Endometrium (tissue), 2 donors: ENCODE data around the gene SYNPO2.
A peak's percentile ranks its signal among the peaks of the same experiment; 100 is the strongest.

ENCODE experiments used
- FAIRE-seq: peaks from 2 replicates; lab custom pipeline; 2012; peaks lifted over from hg19 to GRCh38; lab: Jason Lieb, UNC
- donor health status: control.
- donor health status: control.

SYNPO2 gene

DNA sequence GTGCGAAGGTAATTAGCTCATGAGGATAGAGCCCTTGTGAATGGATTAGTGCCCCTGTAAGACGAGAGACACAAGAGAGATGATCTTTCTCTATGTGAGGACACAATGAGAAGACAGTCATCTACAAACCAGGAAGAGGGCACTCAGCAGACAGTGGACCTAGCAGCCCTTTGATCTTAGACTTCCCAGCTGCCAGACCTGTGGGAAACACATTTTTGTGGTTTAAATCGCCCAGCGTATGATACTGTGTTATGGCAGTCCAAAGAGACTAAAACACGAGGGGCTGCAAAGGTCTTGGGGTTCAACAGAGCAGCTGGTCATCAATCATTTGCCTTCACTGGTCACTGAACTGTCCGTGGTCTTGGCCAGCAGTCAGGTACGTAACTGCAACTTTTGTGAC, 9.2 kb upstream of the SYNPO2 start:
- FAIRE-seq = no peak

DNA sequence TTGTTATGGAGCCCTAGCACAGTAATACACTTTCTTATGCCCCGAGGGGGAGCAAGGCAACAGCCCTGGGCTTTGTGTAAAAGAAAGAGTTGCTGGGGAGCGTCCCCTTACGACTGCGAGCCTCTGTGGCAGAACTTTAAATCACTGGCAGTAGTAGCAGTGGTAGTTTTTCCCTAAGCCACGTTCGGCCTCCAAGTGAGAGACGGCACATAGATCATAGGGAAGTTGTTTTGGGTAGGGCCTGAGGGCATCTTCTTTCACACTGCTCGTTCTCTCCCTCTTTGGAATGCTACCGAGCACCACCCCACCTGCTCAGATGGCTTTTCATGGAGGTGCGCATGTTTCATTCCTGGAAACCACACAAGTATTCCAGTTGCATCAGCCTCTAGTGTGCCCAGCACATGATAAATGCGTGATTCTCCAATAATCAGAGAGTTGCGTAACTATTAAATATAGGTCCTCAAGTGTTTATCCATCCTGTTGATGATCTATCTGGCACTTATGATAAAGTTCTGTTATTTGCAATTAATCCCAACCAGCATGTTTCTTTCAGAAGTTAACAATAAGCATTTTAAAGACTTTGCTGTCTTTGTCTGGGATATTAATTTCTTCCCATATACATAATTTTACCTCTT, 7.0 kb upstream of the SYNPO2 start:
- no peak for FAIRE-seq

DNA sequence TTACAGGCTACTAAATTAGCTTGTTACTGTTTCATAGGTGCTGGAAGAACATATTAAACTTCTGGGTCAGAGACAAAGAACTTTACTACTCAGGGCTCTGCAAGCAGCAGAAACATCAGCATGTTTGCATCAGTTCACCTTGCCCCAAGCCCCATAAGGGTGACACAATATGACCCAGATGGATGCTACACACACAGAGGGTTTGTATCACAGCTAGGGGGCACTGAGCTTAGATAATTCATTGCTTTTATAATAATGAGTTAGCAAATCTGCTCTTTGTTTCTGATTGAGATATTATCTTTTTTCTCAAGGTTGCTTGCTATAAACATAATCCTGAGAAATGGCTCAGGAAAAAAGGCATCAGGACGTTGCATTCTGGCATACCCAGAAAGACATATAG, 4.8 kb upstream of the SYNPO2 start:
- no peak for FAIRE-seq

DNA sequence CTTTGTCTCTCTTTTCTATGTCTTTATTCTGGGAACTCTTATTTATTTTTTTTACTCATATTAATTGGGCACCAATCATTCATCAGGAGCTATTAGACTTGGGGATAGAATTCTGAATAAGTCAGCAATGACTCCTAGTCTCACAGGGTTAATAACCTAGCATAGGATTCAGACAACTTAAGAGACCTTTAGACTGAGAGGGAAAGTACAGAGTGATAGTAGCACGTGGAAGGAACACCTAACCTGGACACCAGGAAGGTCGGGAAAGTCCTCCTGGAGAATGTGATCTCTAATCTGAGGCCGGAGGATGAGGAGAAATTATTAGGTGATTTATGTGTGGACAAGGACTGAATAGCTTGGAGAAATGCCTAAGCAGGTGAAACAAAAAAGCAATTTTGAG, 3.9 kb upstream of the SYNPO2 start:
- no peak for FAIRE-seq

DNA sequence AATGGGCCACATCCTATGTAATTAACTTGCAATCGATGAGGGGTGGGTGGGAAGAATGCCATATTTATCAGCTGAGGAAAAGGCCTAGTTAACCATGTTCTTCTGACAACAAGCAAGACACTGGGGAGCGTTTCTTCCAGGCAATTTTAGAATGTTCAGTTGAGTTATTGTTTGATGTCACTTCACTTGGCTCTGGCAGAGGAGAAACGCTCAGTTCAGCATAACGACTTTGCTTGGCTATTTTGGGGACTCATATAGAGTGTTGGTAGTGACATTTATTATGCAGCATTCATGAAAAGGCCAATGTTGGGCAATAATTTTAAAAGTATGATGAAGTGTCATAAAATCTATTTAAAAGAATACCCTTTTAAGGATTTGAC, 648 bp downstream of the SYNPO2 start:
- no peak for FAIRE-seq

DNA sequence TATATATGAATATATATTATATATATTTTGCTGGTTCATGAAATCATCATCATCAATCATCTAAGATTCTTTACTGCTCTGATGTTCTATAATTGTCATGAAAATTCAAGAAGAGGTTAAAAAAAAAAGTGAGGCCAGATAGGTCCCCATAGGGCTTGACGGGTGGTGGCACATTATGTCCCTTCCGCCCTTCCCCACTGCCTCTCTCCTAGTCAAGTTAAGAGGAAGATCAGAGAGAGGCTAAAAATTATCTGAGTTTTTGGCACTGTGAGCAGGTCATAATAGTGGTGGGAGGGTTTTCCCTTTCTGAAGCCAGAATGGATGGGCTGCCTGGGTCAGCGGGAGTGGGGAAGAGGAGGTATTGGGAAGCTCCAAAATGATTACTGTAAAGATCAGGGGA, 5.4 kb downstream of the SYNPO2 start:
- FAIRE-seq = no peak

DNA sequence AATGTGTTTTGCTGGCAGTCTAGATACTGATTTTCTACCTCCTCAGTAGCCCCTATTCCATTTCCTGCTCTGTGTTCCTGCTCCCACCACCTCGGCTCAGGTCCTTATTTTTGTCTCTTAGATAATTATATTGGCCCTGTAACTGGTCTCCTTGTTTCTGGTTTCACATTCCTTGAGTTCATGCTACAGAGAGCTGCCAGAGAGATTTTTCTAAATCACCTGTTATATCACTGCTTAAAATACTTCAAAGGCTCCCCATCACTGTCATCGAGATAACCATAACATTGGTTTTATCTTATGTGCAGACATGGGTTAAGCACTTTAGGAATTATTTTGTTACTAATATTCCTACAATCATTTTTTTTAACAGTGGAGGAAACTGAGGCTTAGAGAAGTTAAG, 9.6 kb downstream of the SYNPO2 start:
- no peak for FAIRE-seq

DNA sequence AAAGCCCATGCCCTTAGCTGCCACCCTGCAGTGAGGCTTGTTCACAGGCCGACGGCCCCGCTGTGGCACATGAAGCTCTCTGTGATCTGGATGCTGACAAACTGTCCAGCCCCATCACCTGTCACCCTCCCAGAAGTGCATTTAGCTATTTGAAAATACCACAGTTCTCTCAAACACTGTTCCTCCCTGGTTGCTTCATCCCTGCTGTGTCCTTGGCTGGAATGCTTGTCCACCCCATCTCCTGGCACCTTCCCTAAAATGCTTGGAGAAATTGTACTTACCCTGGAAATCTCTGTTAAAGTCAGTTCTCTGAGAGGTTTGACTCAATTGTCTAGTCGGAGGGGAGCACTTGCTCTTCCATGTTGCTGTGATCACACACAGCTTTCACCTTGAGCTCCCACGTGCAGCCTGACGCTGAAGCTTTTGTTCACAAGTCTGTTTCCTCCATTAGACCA, 10.1 kb downstream of the SYNPO2 start:
- FAIRE-seq = no peak

DNA sequence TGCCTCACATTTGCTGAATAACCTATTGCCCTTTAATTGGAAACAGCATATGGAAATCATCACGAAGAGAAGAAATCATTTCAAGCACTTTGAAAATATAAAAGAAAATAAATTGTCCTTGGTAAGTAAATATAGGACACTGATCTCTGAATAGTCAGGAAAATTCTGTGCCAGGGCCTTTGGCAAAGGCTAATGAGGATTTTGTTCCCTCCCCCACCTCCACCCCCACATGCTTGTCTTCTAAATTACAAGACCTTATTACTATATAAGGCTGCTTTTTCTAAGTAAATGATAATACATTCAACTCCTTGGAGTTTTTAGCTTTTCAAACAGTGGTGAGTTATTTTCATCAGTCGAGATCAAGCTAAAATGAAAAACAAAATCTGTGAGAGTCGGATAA, 15.8 kb downstream of the SYNPO2 start:
- peak; percentile 12 for FAIRE-seq

DNA sequence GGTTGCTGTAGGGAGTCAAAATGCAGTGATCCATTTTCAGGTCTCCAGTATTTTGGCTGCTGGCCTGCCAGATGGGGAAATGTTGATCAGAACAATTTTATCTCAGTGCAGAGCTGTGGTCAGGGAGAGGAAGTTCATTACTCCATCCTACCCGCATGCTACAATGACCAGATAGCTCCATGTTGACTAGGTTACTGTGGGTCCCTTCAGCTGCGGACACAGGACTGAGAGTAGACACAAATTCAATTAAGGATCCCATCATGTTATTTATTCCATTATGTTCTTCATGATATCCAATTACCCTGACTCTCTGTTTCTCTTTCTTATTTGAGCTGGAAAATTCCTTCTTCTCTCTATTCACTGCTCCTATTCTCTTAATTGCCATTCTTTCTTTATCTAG, 16.3 kb downstream of the SYNPO2 start:
- no peak for FAIRE-seq

DNA sequence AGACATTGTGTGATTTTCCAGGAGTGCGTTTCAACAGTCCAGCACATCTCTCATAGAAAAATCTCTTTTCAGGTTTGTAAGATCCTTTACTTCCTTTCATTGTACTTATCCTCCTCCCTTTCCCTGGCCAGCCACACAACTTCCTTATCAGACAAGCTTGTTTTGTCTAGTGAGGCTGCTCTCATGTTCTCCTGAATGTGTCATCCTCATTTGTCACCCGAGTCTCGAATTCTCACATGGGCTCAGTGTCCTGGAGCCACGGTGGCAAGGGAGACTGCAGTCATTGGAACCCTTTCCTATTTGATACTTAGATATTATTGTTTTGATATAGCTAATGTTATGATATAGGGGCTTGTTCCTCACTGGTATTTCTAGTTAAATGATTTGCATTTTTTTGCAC, 16.9 kb downstream of the SYNPO2 start:
- no peak for FAIRE-seq

DNA sequence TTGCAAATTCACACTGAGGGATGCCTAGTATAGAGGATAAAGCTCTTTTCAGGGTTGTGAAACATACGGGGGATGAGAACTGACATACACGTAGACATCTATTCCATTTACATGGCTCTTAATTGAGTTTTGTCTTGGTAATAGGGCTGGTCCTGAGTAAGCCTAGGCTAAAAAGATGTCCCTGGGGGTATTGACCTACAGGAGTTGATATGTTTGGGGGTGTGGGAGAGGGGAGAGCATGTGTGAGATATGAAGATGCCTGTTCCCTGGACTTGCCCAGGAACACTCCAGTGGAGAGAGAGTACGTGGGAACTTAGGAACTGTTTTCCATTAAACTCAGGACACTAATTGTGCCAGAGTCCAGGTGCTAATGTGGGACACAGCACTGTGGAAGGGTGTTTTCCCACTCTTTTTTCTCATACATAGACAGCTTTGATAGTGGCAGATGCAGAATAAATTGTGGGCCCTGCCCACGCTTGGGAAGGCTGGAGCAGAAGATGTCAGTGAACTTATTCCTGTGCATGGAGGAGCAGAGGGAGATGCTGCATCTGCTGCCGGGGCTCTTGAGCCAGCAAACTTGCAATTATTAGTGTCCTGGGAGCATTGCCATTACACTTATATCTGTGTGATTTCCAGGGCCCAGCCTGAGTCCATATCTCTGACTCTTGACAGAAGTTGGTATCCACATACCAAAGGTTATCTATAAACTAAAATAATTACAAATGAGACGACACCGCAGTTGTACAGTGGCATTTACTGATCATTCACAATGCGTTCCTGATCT, 20.7 kb downstream of the SYNPO2 start:
- FAIRE-seq = no peak

DNA sequence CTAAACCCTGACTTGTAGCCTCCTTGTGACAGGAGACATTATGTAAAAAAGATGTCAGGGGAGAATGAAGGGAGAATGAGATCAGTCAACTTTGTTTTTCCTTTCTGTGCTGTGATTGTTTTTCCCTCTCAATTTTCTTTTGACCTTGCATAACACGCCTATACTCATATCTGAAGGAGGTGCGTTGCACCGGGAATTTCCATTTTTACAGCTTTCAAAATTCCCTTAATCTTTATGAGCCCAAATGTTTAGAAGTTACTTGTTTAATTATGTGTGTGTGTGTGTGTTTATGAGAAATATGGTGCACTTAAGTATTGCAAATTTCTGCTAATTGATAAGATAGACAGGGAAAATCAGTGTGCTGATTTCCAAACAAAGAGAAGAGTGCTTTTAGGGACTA, 21.6 kb downstream of the SYNPO2 start:
- no peak for FAIRE-seq

DNA sequence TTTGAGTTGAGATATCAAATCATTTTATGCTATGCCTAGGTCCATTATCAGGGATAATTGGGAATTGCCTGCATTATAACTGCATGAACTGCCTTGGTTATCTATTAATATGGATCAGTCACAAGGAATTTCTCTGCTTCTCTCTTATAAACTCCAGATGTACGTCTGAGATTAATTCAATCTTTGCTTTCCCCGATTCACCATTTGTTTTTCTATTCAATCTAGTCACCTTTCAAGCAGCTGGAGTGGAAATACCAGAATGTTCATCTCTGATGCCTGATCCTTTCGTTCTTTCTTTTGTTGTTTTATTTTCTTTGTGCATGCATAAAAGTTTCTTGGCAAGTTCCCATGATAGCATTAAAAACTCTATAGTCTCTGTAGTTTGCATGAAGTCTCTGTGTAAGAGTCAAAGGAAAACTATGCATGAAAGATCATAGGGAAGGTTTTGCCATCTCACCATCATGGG, 22.6 kb downstream of the SYNPO2 start:
- FAIRE-seq = no peak

DNA sequence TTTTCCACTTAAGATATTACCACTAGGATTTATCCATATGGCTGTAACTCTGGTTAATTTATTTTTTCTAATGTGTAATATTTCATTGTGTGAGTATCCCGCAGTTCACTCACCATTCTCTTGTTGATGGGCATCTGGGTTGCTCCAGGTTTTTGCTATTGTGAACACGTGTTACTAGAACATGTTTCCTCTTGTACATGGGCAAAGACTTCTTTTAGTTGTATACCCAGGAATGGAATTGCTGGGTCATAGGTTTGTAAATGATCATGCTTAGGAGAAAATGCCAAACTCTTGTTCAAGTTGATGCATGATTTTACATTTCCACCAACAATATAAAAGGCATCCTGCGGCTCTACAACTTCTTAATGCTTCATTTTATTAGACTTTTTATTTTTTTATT, 26.8 kb downstream of the SYNPO2 start:
- no peak for FAIRE-seq

DNA sequence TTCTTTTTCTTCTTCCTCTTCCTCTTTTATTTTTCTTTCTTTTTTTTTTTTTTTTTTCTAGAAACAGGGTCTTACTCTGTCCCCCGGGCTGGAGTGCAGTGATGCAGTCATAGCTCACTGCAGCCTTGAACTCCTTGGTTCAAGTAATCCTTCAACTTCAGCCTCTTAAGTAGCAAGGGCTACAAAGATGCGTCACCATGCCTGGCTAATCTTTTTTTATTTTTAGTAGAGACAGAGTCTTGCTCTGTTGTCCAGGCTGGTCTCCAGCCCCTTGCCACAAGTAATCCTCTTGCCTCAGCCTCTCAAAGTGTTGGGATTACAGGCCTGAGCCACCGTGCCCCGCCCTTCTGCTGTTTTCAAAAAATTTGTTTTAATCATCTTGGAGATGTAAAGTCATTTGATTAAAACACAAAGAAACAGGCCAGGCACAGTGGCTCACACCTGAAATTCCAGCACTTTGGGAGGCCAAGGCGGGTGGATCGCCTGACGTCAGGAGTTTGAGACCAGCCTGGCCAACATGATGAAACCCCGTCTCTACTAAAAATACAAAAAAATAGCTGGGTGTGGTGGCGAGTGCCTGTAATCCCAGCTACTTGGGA, 28.1 kb downstream of the SYNPO2 start:
- FAIRE-seq = no peak

DNA sequence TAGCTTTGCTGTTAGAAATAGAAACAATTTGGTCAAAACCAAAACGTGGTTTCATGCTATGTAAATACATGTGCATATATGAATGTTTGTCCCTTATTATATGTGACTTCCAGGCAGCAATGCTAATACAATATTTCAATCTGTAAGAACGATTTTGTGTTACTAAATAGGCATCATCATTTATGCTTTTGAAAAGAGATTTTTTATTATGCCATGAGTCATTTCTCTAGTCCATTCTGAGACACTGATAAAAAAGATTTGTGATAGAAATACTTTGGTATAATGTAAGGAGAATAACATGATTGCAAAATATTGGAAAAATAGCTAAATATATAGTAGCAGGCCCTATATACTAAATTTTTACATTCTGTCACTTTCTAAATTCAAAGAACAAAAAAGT, 28.9 kb downstream of the SYNPO2 start:
- peak; percentile 39 for FAIRE-seq

DNA sequence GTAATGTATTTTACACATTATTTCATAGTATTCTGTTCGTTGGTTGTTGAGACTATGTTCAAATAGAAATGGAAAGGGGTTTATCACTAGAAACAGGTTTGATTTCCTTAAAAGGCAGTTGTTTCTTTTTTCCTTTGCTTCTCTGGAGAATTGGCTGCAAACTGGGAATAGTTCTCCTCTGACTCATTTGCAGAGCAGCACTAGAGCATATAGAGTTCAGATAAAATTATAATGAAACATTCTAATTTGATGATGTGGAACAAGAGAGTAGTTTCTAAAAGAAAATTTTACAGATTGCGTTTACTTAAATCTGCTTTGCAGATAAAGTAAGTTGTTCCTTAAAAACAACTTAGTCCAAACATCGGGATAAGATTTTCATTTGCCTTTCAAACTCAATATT, 29.7 kb downstream of the SYNPO2 start:
- peak; percentile 91 for FAIRE-seq

DNA sequence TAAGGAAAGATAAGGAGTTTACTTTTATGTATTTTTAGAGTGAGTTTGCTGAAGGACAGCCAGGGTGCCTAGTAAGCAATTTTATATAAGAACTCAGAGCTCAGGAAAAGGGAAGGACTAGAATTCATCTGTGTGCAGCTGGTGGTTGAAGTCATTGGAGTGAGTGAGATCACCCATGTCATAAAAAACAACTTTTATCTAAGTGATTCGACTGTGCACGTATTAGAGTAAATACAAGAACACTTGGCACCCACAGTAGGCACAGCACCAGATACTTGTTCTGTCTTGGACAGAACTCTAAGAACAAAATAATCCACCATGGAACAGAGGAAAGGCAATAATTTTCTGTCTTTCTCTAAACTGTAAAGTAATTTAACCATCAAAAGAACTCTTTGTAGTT, 31.6 kb downstream of the SYNPO2 start:
- FAIRE-seq = no peak

DNA sequence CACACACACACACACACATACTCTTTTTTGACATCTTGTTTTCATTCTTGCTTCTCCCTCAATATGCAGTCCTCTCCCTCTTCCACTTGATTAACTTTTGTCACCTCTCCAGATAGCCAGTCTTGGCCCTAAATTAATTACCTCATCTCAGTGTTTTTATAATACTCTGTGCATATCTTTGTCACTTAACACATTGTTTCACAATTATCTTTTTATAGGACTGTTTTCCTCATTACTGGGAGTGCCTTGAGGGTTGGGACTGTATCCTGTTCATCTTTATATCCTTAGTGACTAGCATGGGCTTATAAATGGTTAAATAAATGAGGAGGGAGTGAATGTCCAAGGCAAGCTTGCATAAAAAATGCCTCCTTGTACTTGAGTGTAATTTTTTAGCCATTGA, 33.1 kb downstream of the SYNPO2 start:
- FAIRE-seq = no peak

DNA sequence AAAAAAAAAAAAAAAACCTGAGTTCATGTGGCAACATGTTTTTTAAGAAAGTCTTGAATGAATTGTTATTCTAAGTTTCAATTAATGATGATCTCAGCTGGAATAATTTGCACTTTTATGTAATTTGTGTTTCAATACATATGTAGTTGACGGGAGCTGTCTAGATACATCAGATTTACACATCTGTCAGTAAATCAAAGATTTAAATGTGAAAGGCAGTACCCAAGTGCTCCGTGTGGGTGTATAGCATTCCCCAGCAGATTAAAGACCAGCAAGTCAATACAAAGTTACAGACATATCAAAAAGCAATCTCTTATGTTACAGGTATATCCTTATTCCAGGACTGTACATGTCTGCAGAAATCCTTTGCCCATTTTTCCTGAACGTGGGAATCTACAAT, 35.2 kb downstream of the SYNPO2 start:
- no peak for FAIRE-seq

DNA sequence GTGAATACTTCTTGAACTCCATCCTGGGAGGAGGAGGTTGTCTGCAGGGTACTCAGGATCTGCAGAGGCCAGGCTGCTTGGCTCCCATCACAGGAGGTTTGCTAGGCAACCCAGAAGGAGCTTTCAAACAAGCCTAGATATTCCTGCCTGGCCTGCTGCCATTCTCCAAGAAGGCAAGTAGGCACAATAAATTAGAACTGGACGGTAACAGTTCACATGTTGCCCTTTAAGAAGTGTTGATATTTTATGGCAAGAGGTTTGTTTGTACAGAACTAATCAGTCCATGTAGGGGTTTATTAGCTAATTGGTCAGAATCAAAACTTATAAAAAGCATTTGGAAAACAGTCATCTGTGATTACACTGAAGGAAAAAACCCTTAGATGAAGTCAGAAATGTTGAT, 39.3 kb downstream of the SYNPO2 start:
- FAIRE-seq = no peak

DNA sequence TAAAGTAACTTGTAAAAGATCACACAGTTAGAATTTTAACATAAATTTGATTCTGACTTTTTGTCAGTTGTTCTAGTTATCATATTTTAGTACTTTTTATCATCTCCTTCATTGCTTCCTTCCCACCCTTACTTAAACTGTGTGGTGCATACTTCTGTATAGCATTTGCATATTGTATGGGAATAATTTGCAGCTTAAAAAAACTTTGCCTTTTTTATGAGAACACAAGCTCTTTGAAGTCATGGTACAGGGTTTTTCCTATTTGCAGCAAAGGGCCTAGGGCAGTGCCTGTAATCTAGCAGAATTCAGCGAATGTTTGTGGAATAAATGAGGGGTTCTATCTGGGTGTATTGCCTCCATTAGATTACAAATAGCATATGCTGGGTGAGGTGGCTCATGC, 41.6 kb downstream of the SYNPO2 start:
- FAIRE-seq = no peak

DNA sequence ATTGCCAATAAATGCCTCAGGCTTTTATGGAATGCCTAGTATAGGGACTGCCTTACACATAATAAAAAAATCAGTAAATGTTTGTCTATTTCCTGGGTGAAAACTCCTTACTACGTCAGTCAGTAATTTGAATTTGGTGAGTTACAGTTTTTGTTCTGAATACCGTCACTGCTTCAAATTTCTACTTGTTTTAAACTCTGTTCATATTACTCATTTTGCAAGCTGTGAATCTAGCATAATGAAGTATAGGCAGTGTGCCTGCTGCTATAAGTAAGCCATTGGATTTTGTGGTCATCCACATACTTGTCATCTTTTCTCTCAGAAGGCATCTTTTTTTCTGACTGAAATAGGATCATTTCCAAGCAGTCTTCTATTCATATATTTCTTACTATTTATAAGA, 43.1 kb downstream of the SYNPO2 start:
- no peak for FAIRE-seq
